T-helper 17 cell (primary cell): ENCODE measurements around the gene TSPAN1. TPM values are rescaled to one million over a fixed set of nuclear protein-coding genes. Genes with fewer than 3 reads are reported as not detected.

Source experiments
- ATAC-seq: fragments of 150-1000 bp; cut with Tn5 transposase; 2 replicates; pipeline ENCODE4 v1.10.0; 2021; ENCODE audit warnings: mild to moderate bottlenecking, moderate library complexity
- DNase-seq, 3 donors: peaks; one replicate each; pipeline versions ENCODE4 v3.0.0 to v3.0.0-alpha.2; 2020 to 2021
- H3K9me3 ChIP-seq: one replicate; pipeline ENCODE4 v1.7.0; 2013; ENCODE audit warnings: low read length, mild to moderate bottlenecking; ENCODE audit not compliant: control insufficient read depth, poor library complexity, severe bottlenecking
- H3K27ac Mint-ChIP-seq: one replicate; pipeline ENCODE4 v1.8.0; 2022; ENCODE audit warnings: mild to moderate bottlenecking, moderate library complexity, mixed read lengths
- H3K27me3 Mint-ChIP-seq: one replicate; pipeline ENCODE4 v1.8.0; 2022; ENCODE audit warnings: mixed read lengths
- H3K36me3 Mint-ChIP-seq: one replicate; pipeline ENCODE4 v1.8.0; 2022; ENCODE audit warnings: low read depth, mixed read lengths
- H3K4me1 Mint-ChIP-seq: one replicate; pipeline ENCODE4 v1.8.0; 2022; ENCODE audit warnings: mild to moderate bottlenecking, mixed read lengths
- H3K4me3 Mint-ChIP-seq: one replicate; pipeline ENCODE4 v1.8.0; 2022; ENCODE audit warnings: mild to moderate bottlenecking, moderate library complexity, mixed read lengths
- total RNA-seq, 4 donors: library from RNA in 2 of 4; stranded (reverse) in 2 of 4; gene quantifications; one replicate each; pipeline ENCODE4 v1.2.3 and lab custom pipeline; 2022 to 2026

Gene TSPAN1
- total RNA-seq, 2 donors from 2014 or later, result not detected

DNA sequence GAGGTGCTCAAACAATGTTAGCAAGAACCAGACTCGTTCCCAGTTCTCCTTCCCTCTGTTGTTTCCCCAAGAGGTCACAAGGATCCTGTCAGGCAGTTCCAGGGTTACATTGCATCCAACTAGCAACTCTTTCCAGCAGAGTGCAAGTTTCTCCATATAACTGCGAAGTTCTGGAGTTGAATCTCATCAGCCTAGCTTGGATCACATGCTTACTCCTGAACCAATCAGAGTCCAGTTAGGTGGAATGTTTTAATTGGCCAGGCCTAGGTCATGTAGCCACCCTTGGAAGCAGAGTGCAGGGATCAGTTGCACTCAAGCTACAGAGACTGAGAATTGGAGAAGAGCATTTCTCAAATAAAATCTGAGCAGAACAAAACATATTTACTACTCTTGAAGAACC is 26.6 kb upstream of the TSPAN1 start:
- no peak for DNase-seq
- H3K9me3 ChIP-seq, result no peaks in the 10 kb centered on the region
- Mint-ChIP-seq H3K27ac (no peak overlapping the region), H3K27me3 (peaks cover 6% of the 10 kb centered on the region), H3K4me1 (no peaks in the 10 kb centered on the region), H3K4me3 (no peak overlapping the region), H3K36me3 (no peaks in the 10 kb centered on the region)
- no peak for ATAC-seq

GRCh38 chr1:46150085-46150484 is 24.8 kb upstream of the TSPAN1 start:
- ATAC-seq (no peak), DNase-seq (no peak)
- Mint-ChIP-seq H3K36me3 (peaks cover 4% of the 10 kb centered on the region), H3K4me1 (peaks cover 5% of the 10 kb centered on the region), H3K27ac (no peak overlapping the region), H3K27me3 (peaks cover 6% of the 10 kb centered on the region), H3K4me3 (no peak overlapping the region)
- H3K9me3 ChIP-seq, result no peaks in the 10 kb centered on the region

DNA sequence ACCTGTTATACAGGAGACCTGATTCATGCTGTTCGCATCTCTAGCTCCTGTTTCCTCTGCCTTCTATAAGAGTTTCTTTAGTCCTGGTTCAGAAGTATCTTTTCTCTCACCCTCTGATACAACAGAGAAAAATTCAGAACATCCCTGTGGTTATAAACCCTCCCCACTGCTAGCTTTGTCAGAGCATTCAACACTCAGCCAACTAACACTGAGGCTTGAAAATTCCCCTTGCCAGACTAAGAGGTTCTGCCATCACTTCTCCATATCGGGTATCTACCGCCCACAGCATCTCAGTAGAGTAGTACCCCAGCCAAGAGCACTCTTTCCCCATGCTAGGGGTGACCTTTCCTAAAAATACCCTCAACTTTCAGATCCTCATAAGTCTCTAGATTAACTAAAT is 22.9 kb upstream of the TSPAN1 start:
- Mint-ChIP-seq H3K27me3 (no peaks in the 10 kb centered on the region), H3K4me1 (peaks cover 5% of the 10 kb centered on the region), H3K4me3 (no peak overlapping the region), H3K27ac (no peak overlapping the region), H3K36me3 (peaks cover 4% of the 10 kb centered on the region)
- DNase-seq, result no peak
- ATAC-seq, result no peak
- no peaks in the 10 kb centered on the region for H3K9me3 ChIP-seq

DNA sequence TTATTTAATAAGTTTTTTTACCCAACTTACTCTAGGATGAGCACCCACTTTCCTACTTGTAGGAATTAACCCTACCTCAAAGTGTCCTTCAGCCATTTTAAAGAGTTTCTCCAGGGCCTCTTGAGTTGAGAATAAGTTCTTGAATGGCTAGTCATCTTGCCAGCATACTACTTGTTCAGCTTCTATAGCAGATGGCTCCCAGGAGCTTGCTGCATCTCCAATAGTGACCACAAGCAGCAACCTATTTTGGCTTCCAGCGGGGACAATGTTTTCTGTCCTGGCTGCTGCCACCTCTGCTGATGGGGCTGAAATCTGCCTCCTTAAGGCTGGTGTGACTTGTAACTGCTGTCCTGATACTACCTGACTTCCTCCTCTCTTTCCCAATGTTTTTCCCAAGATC is 21.7 kb upstream of the TSPAN1 start:
- H3K27me3 Mint-ChIP-seq, result no peaks in the 10 kb centered on the region
- H3K27ac Mint-ChIP-seq, result no peak overlapping the region
- peaks cover 5% of the 10 kb centered on the region for H3K4me1 Mint-ChIP-seq
- no peaks in the 10 kb centered on the region for H3K9me3 ChIP-seq
- ATAC-seq (no peak), DNase-seq (no peak)
- peaks cover 4% of the 10 kb centered on the region for H3K36me3 Mint-ChIP-seq
- H3K4me3 Mint-ChIP-seq, result no peak overlapping the region

- H3K4me1 Mint-ChIP-seq, result peaks cover 5% of the 10 kb centered on the region
- no peak overlapping the region for H3K4me3 Mint-ChIP-seq
- H3K9me3 ChIP-seq, result no peaks in the 10 kb centered on the region
- H3K27ac Mint-ChIP-seq, result no peak overlapping the region
- H3K36me3 Mint-ChIP-seq, result peaks cover 4% of the 10 kb centered on the region
- DNase-seq (no peak), ATAC-seq (no peak)
- no peaks in the 10 kb centered on the region for H3K27me3 Mint-ChIP-seq
Measured at GRCh38 chr1:46153732-46154131, 21.2 kb upstream of the TSPAN1 start.

- ATAC-seq (no peak), DNase-seq (no peak)
- Mint-ChIP-seq H3K4me3 (no peak overlapping the region), H3K4me1 (peaks cover 5% of the 10 kb centered on the region), H3K27me3 (no peaks in the 10 kb centered on the region), H3K27ac (no peak overlapping the region), H3K36me3 (peaks cover 4% of the 10 kb centered on the region)
- no peaks in the 10 kb centered on the region for H3K9me3 ChIP-seq
Measured at GRCh38 chr1:46157916-46158311, 17.0 kb upstream of the TSPAN1 start.

GRCh38 chr1:46158312-46159281 is 16.3 kb upstream of the TSPAN1 start:
- Mint-ChIP-seq H3K36me3 (peaks cover 4% of the 10 kb centered on the region), H3K4me3 (no peak overlapping the region)
- DNase-seq, result no peak

GRCh38 chr1:46159516-46159915 is 15.4 kb upstream of the TSPAN1 start:
- DNase-seq (no peak), ATAC-seq (no peak)
- peaks cover 3% of the 10 kb centered on the region for H3K4me1 Mint-ChIP-seq
- H3K27ac Mint-ChIP-seq, result no peak overlapping the region
- no peaks in the 10 kb centered on the region for H3K36me3 Mint-ChIP-seq
- no peaks in the 10 kb centered on the region for H3K9me3 ChIP-seq
- no peak overlapping the region for H3K4me3 Mint-ChIP-seq
- peaks cover 11% of the 10 kb centered on the region for H3K27me3 Mint-ChIP-seq

More at GRCh38 chr1:46158312-46159281, 16.3 kb upstream of the TSPAN1 start:
- H3K9me3 ChIP-seq, result no peaks in the 10 kb centered on the region
- ATAC-seq, result no peak
- Mint-ChIP-seq H3K27ac (no peak overlapping the region), H3K4me1 (peaks cover 4% of the 10 kb centered on the region), H3K27me3 (peaks cover 1% of the 10 kb centered on the region)

- DNase-seq, result no peak
- no peak for ATAC-seq
- Mint-ChIP-seq H3K27ac (no peak overlapping the region), H3K36me3 (no peaks in the 10 kb centered on the region), H3K4me3 (no peak overlapping the region), H3K27me3 (peaks cover 15% of the 10 kb centered on the region), H3K4me1 (no peaks in the 10 kb centered on the region)
- H3K9me3 ChIP-seq, result no peaks in the 10 kb centered on the region
Measured at GRCh38 chr1:46160212-46160611, 14.7 kb upstream of the TSPAN1 start.

- DNase-seq (peak in 1 of 3 donors; percentile 15), ATAC-seq (peak; percentile 75)
- peak overlapping the region; percentile 87 for H3K27ac Mint-ChIP-seq
- peaks cover 20% of the 10 kb centered on the region for H3K4me1 Mint-ChIP-seq
- no peaks in the 10 kb centered on the region for H3K36me3 Mint-ChIP-seq
- peak overlapping the region; percentile 93 for H3K4me3 Mint-ChIP-seq
- H3K9me3 ChIP-seq, result no peaks in the 10 kb centered on the region
- H3K27me3 Mint-ChIP-seq, result peaks cover 38% of the 10 kb centered on the region
Measured at GRCh38 chr1:46166521-46167462, 8.1 kb upstream of the TSPAN1 start.

- no peak overlapping the region for H3K4me3 Mint-ChIP-seq
Measured at GRCh38 chr1:46168477-46168876, 6.4 kb upstream of the TSPAN1 start.

DNA sequence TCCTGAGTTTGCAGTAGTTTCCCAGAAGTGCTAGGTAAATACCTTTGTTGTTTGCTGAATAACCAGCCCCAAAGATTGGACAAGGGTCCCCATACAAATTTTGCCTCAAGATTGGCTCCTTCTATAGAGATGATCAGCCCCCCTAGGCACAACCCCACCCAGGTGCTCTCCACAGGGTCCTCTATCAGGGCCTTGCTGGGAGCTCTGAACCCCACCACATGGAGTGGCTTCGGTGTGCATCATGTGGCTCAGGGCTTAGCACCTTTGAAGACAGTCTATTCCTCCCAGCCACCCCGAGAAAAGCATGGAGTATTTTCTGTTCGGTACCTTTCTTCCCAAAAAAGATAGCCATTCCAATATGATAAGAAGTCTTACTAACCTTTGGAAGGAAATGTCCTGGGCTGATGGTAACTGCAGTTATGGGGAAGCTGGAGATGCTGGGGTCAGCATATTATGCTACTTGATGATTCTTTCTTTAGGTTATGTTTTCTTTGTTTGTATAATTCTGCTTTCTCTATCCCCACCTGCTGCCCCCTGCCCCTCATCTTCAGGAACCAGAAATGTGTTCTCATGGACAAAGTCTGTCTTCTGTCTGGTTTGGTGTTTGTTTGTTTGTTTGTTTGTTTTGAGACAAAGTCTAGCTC is 5.0 kb upstream of the TSPAN1 start:
- no peak for ATAC-seq
- no peaks in the 10 kb centered on the region for H3K9me3 ChIP-seq
- DNase-seq, result no peak
- Mint-ChIP-seq H3K4me3 (no peak overlapping the region), H3K27me3 (peaks cover 34% of the 10 kb centered on the region), H3K4me1 (peaks cover 20% of the 10 kb centered on the region), H3K36me3 (peaks cover 2% of the 10 kb centered on the region), H3K27ac (no peak overlapping the region)

More at GRCh38 chr1:46168477-46168876, 6.4 kb upstream of the TSPAN1 start:
- DNase-seq (no peak), ATAC-seq (no peak)
- H3K9me3 ChIP-seq, result no peaks in the 10 kb centered on the region
- Mint-ChIP-seq H3K36me3 (peaks cover 2% of the 10 kb centered on the region), H3K27ac (no peak overlapping the region), H3K4me1 (peaks cover 20% of the 10 kb centered on the region), H3K27me3 (peaks cover 49% of the 10 kb centered on the region)

GRCh38 chr1:46171351-46171750 is 3.5 kb upstream of the TSPAN1 start:
- Mint-ChIP-seq H3K27ac (no peak overlapping the region), H3K27me3 (peaks cover 34% of the 10 kb centered on the region), H3K4me3 (no peak overlapping the region), H3K4me1 (peaks cover 17% of the 10 kb centered on the region), H3K36me3 (peaks cover 2% of the 10 kb centered on the region)
- DNase-seq (no peak), ATAC-seq (no peak)
- H3K9me3 ChIP-seq, result no peaks in the 10 kb centered on the region
